Measurements from ENCODE around the gene CCNI2. TPM values are rescaled to one million over a fixed set of nuclear protein-coding genes. Genes with fewer than 3 reads are reported as not detected.

The CCNI2 gene
- polyA plus RNA-seq, 2 of the 4 experiments (the other 2 are of a cell fraction): 0.17 to 0.26 TPM

DNA sequence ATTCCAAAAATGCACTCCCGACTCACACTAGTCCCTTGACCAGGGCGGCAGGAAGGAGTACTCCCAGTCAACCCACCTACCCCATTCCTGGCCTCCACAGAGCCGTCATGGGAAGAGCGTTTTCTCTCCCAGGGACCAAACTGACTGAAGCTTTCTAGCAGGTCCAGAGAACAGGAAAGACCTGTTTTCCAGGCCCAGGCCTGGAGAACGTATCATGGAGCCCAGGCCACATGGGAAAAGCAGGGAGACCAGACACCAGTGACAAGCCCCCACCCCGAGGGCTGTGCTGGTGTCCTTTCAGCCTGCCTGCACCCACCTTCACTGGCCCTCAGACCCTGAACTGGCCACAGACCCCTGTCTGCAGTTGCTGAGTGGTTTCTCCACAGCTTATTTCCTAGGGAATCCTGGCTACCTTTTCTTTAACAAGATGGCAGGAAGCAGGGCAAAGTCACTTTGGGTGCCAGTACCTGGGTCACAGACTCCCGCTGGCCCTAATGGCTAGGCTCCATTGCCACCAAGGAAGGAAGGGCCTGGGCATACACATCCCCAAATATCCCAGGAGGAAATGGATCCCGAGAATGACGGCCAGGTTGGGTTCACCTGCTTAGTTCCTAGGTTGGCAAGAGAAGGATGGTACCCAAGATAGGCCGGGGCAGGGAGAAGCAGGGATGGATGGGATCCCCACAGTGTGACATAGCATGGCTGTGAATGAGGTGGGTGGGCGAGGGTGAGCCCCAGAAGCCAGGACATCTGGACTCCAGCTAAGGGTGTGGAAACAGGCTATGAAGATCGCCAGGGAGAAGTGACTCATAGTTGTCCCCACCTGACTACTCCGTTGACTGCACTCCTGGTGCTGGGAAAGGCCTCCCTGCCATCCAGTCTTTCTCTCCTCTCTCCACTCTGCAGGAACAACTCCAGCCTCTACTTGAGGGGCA, 12.2 kb downstream of the CCNI2 start:
- TF ChIP-seq POLR2A (IDR thresholded peaks at IDR 0.05; ENCODE audit: low read length): no peak
- no peak for TF ChIP-seq TFCP2L1 (CRISPR knock-in tag; IDR thresholded peaks at IDR 0.05)
- no peak for TF ChIP-seq CHD4 (IDR thresholded peaks at IDR 0.05; ENCODE audit: borderline replicate concordance)
- TF ChIP-seq HOXB13 (CRISPR knock-in tag; IDR thresholded peaks at IDR 0.05; ENCODE audit: low read depth): no peak
- no peak for TF ChIP-seq ESRRA (IDR thresholded peaks at IDR 0.05; ENCODE audit: borderline replicate concordance, low read length)
- TF ChIP-seq RCOR1 (IDR thresholded peaks at IDR 0.05; ENCODE audit: low read depth, low read length): no peak
- TF ChIP-seq, protein P1, sequence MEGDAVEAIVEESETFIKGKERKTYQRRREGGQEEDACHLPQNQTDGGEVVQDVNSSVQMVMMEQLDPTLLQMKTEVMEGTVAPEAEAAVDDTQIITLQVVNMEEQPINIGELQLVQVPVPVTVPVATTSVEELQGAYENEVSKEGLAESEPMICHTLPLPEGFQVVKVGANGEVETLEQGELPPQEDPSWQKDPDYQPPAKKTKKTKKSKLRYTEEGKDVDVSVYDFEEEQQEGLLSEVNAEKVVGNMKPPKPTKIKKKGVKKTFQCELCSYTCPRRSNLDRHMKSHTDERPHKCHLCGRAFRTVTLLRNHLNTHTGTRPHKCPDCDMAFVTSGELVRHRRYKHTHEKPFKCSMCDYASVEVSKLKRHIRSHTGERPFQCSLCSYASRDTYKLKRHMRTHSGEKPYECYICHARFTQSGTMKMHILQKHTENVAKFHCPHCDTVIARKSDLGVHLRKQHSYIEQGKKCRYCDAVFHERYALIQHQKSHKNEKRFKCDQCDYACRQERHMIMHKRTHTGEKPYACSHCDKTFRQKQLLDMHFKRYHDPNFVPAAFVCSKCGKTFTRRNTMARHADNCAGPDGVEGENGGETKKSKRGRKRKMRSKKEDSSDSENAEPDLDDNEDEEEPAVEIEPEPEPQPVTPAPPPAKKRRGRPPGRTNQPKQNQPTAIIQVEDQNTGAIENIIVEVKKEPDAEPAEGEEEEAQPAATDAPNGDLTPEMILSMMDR (IDR thresholded peaks at IDR 0.05): no peak
- TF ChIP-seq, protein P2, sequence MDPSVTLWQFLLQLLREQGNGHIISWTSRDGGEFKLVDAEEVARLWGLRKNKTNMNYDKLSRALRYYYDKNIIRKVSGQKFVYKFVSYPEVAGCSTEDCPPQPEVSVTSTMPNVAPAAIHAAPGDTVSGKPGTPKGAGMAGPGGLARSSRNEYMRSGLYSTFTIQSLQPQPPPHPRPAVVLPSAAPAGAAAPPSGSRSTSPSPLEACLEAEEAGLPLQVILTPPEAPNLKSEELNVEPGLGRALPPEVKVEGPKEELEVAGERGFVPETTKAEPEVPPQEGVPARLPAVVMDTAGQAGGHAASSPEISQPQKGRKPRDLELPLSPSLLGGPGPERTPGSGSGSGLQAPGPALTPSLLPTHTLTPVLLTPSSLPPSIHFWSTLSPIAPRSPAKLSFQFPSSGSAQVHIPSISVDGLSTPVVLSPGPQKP (IDR thresholded peaks at IDR 0.05; ENCODE audit: low read depth, low read length): no peak
- TF ChIP-seq RARB (CRISPR knock-in tag; IDR thresholded peaks at IDR 0.05): no peak
- no peak for TF ChIP-seq RFX5 (IDR thresholded peaks at IDR 0.05)
- TF ChIP-seq EHMT2 (IDR thresholded peaks at IDR 0.05; ENCODE audit: low read depth): no peak
- TF ChIP-seq, protein P3, sequence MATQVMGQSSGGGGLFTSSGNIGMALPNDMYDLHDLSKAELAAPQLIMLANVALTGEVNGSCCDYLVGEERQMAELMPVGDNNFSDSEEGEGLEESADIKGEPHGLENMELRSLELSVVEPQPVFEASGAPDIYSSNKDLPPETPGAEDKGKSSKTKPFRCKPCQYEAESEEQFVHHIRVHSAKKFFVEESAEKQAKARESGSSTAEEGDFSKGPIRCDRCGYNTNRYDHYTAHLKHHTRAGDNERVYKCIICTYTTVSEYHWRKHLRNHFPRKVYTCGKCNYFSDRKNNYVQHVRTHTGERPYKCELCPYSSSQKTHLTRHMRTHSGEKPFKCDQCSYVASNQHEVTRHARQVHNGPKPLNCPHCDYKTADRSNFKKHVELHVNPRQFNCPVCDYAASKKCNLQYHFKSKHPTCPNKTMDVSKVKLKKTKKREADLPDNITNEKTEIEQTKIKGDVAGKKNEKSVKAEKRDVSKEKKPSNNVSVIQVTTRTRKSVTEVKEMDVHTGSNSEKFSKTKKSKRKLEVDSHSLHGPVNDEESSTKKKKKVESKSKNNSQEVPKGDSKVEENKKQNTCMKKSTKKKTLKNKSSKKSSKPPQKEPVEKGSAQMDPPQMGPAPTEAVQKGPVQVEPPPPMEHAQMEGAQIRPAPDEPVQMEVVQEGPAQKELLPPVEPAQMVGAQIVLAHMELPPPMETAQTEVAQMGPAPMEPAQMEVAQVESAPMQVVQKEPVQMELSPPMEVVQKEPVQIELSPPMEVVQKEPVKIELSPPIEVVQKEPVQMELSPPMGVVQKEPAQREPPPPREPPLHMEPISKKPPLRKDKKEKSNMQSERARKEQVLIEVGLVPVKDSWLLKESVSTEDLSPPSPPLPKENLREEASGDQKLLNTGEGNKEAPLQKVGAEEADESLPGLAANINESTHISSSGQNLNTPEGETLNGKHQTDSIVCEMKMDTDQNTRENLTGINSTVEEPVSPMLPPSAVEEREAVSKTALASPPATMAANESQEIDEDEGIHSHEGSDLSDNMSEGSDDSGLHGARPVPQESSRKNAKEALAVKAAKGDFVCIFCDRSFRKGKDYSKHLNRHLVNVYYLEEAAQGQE (IDR thresholded peaks at IDR 0.05): no peak
- TF ChIP-seq NFE2L2 (conservative IDR thresholded peaks at IDR 0.05; ENCODE audit: low read length): no peak
- TF ChIP-seq, protein P4, sequence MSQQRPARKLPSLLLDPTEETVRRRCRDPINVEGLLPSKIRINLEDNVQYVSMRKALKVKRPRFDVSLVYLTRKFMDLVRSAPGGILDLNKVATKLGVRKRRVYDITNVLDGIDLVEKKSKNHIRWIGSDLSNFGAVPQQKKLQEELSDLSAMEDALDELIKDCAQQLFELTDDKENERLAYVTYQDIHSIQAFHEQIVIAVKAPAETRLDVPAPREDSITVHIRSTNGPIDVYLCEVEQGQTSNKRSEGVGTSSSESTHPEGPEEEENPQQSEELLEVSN (IDR thresholded peaks at IDR 0.05; ENCODE audit: borderline replicate concordance, low read depth): no peak
- no peak for TF ChIP-seq HEYL (CRISPR knock-in tag; IDR thresholded peaks at IDR 0.05)
- no peak for TF ChIP-seq TP53 (CRISPR knock-in tag; IDR thresholded peaks at IDR 0.05)
- TF ChIP-seq CBX8 (IDR thresholded peaks at IDR 0.05): no peak
- H3K4me1 ChIP-seq: no peaks in the 10 kb centered on the region
- POLR2A ChIA-PET: no interaction called here
- H3K4me3 ChIP-seq: no peak overlapping the region
- no peak for FAIRE-seq
- WGBS (ENCODE audit: missing lambda C conversion rate): 84% methylated on average over 13 of the region's 13 CpGs
- no peak for DNase-seq (ENCODE audit: low read depth in 1 of 2, low spot score in 1 of 2)
- H3K27ac ChIP-seq: no peak overlapping the region
- no peak overlapping the region for H3K4me2 ChIP-seq
- no peak for ATAC-seq
- CTCF ChIA-PET: interaction anchor here (0.6 to 1.5 kb wide), 2 partner anchors 13 to 1138 kb away, joined by 3 to 5 read pairs; partner anchors contain the start of gene CCNI2
- no peaks in the 10 kb centered on the region for H3K9me3 ChIP-seq

DNA sequence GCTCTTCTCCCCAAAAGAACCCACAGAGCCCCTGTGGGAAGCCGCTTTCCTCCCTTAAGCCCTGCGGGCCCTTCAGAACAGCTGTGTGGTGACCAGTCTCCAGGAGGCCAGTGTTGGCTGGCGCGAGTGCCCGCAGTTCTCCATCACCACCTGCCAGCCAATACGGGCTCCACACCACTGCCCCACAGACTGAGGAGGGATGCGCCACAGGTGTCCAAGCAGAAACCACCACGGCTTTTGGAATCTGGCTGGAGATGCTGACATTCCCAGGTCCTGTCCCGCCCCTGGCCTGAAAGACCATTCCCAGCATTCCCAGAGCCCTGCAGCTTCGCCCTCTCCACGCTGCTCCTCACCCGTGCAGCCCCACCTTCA, 12.8 kb downstream of the CCNI2 start:
- Histone ChIP-seq H3K9me3 (no peaks in the 10 kb centered on the region), H3K4me2 (no peak overlapping the region), H3K4me3 (no peak overlapping the region), H3K4me1 (no peaks in the 10 kb centered on the region), H3K27ac (no peak overlapping the region)
- no peak for ATAC-seq
- CTCF ChIA-PET: interaction anchor here (1.5 kb wide), 1 partner anchor 13 kb away, joined by 5 read pairs; the partner anchor contains the start of gene CCNI2
- TF ChIP-seq TP53 (CRISPR knock-in tag; IDR thresholded peaks at IDR 0.05) (no peak), CHD4 (IDR thresholded peaks at IDR 0.05; ENCODE audit: borderline replicate concordance) (no peak), RFX5 (IDR thresholded peaks at IDR 0.05) (no peak), CBX2 (IDR thresholded peaks at IDR 0.05; ENCODE audit: borderline replicate concordance, low read depth) (no peak), CBX8 (IDR thresholded peaks at IDR 0.05) (no peak), HOXB13 (CRISPR knock-in tag; IDR thresholded peaks at IDR 0.05; ENCODE audit: low read depth) (no peak), RARB (CRISPR knock-in tag; IDR thresholded peaks at IDR 0.05) (no peak), KDM1A (IDR thresholded peaks at IDR 0.05; ENCODE audit: low read depth) (no peak), SMC3 (IDR thresholded peaks at IDR 0.05) (no peak), RAD21 (conservative IDR thresholded peaks at IDR 0.05 in 1 of 2, IDR thresholded peaks at IDR 0.05 in 1 of 2) (no peak), SREBF2 (IDR thresholded peaks at IDR 0.05) (no peak), PHF8 (IDR thresholded peaks at IDR 0.05; ENCODE audit: borderline replicate concordance, low read depth) (no peak)
- TF ChIP-seq, protein P1 (IDR thresholded peaks at IDR 0.05): no peak
- POLR2A ChIA-PET: no interaction called here
- 86% methylated on average over 7 of the region's 12 CpGs for WGBS (ENCODE audit: missing lambda C conversion rate)
- no peak for DNase-seq (ENCODE audit: low read depth in 1 of 2, low spot score in 1 of 2)
- FAIRE-seq: no peak

Data from A549 (cell line).